ENCODE data around the gene LUZP1.

The LUZP1 gene

DNA sequence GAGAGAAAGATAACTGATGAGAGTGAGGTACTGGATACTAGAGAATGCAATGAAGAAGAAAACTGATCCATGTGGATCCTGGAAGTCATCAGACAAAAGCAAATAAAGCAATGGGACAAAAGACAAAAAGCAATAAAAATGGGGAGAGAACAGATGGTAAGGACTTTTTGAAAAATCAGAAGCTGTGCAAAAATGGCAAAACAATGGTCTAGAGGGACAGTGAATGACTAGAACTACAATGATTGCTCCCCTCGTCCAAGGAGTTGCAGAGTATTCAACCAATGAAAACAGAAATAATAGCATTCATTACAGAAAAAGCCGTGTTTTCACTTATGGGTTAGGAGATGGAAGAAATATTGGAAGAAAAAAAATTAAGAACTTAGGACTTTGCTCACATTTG is 18.5 kb downstream of the LUZP1 start:
- no peak for DNase-seq

DNA sequence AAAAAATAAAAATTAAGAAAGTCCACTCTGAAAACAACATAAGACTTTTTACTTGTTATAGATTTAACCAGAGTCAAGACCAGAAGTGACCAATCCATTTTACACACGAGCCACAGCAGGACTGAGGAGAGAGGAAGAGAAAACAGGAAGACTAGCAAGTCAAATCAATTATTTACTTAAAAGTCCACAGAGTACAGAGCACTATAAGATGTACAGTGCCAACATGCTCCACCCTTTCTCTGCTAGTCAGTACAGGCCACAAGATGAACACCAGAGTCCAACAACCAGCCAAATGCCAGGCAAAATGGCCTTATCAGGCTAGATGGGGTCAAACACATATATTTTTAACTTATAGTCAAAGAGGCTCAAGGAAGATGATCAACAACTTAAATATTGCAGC is 19.5 kb downstream of the LUZP1 start:
- no peak for DNase-seq

DNA sequence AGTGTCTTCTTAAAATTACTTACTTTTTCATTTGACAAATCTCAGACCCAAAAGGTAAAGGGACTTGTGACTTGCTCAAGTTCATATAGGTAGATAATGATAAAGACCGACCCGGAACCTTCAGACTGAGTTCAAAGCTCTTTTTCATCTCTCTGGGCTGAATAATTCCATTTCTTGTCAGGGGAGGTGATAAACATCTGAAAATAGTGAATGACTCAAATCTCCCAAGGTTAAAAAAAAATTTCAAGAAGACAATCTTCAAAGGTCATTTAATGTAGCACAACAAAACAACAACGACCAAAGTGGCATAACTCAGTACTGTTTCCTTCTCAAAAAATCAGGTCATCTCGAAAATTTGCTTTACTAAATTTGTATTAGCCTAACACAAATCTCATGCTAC is 20.6 kb downstream of the LUZP1 start:
- peak; percentile 63 for DNase-seq

DNA sequence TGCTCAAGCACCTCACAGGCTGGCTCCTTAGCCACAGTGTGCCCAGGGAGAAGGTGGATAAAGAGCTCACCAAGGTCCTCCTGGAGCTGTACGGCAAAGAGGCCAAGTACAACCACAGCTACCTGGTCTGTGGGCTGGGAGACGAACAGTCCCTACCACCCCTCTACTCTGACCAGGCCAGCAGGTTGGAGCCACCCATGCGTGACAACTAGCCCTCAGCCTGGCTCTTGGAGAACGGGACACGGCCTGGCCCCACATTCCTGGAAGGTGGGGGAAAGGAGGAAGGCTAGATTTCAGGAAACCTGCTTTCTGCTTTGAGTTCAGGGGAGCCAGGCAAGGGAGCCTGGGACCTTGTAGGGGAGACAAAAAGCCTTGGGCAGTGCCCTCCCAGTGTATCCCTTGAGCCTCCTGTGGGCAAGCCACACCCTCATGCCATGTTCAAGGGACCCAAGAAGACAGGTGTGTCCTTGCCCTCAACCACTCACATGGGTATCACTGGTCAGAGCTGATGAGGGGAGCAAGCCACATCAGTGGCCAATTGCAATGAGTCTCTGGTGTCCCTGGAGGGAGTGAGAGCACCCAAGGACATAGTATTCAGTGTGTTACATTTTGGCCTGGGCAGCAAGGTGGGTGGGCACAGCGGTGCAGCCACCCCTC is 27.6 kb downstream of the LUZP1 start:
- no peak for DNase-seq

DNA sequence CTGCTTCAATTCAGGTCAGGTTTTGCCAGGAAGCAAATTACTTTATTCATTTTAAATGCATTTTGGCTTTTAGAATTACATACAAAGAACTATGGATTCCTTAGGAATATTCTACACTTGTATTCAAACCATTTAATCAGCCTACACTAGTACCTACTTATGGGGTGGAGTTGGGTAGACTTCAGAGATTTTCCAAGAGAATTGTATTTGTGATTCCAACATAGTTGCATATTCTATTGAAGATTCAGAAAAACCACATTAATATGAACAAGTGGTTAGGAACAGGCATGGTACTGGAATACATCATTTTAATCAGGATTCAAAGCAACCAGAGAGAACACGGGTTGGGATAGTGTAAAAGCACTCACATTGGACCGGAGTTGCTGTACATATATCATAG is 33.4 kb downstream of the LUZP1 start:
- no peak for DNase-seq

DNA sequence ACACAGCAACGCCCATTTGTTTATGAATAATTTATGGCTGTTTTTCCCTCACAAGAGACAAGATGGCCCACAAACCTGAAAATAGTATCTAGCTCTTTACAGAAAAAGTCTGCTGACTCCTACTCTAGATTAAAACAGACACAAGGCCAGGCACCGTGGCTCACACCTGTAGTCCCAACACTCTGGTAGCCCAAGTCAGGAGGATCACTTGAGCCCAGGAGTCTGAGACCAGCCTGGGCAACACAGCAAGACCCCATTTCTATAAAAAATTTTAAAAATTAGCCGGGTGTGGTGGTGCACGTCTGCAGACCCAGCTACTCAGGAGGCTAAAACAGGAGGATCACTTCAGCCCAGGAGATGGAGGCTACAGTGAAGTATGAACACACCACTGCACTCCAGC is 34.6 kb downstream of the LUZP1 start:
- DNase-seq: no peak

DNA sequence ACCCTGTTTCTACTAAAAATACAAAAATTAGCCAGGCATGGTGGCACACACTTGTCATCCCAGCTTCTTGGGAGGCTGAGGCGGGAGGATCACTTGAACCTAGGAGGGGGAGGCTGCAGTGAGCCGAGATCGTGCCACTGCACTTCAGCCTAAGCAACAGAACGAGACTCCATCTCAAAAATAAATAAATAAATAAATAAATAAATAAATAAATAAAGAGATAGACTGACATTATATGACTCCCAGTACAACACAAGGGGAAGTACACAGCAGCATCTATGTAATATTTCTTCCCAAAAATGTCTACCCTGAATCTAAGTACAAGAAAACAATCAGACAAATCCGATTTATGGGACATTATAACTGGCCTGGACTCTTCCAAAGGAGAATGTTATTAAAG is 35.1 kb downstream of the LUZP1 start:
- no peak for DNase-seq

DNA sequence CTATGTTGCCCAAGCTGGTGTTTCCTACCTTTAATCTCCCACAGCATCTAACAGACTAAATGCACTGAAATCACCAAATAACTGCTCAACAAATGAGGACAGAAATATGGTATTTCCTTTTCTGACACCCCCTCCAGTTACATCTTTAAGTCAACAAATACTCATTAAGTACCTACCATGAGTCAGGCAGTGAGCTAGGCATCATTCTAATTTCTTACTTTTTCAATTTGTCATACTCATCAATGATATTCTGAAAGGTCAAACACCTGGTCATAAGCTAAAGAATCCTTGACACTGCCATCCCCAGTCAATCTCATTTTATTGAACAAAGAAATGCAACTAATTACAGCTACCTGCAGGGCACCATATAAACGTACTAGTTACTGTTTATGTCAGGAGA is 36.6 kb downstream of the LUZP1 start:
- DNase-seq: no peak

DNA sequence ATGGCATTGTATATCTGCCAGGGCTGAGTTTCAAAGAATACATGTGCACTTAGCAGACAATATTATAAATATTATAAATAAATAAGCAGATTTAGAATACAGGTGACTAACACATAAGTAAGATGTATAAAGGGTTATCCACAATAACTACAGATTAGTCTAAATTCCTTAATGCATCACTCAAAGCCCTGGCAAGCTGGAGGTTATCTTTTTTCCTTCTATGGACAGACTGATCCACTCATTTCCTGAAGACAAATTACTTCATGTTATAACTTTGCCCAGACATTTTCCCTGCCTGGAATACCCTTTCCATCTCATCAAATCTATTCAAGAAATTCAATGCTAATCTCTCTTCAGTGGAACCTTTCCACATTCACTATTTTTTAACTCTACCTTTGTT is 38.8 kb downstream of the LUZP1 start:
- no peak for DNase-seq

DNA sequence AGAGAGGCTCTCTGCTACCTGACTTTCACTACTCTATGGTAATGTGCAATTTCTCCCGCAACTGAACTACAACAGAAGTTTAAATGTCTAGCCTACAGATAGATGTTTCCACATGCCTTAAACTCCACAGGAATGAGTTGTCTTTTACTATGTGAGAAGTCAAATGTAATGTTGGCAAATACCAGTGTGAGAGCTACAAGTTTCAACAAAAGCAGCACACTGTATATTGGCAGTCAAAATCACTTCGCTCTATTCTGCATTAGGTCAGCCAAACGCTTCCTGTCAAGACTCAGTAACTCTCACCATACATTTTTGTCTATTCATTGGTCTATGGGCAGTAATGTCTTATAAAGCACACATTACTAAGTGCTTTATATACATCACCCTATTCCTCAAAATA is 41.9 kb downstream of the LUZP1 start:
- no peak for DNase-seq

DNA sequence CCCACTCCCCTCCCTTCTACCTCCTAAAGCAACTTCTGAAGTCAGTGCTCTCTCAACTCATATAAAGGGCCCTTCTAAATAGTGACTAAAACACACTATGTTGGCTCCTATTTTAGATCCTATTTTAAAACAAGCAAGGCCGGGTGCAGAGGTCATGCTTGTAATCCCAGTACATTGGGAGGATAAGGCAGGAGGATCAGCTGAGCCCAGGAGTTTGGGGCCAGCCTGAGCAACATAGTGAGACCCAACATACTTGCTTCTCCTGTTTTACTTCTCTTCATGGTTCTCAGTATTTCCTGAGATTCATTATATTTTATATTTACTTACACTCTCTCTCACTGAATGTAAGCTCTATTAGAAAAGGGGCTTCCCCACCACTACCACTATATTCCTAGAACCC is 42.5 kb downstream of the LUZP1 start:
- DNase-seq: no peak

DNA sequence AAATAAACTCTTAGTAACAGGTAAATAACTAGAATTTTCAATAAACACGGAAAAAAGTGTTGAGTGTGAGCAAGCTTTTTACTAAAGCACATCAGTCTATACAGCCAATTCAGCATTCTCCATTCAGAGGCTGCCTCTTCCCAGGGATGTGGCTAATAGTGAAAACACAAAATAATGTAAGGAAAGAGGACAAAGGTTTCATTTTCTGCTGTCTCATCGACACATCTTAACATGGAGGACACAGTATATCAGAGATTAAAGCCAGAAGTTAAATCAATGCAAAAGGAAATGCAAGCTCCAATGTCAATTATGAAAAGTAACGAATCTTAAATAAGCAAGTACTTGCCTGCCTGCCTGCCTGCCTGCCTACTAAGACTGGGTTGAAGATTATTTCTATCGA is 43.2 kb downstream of the LUZP1 start:
- no peak for DNase-seq

DNA sequence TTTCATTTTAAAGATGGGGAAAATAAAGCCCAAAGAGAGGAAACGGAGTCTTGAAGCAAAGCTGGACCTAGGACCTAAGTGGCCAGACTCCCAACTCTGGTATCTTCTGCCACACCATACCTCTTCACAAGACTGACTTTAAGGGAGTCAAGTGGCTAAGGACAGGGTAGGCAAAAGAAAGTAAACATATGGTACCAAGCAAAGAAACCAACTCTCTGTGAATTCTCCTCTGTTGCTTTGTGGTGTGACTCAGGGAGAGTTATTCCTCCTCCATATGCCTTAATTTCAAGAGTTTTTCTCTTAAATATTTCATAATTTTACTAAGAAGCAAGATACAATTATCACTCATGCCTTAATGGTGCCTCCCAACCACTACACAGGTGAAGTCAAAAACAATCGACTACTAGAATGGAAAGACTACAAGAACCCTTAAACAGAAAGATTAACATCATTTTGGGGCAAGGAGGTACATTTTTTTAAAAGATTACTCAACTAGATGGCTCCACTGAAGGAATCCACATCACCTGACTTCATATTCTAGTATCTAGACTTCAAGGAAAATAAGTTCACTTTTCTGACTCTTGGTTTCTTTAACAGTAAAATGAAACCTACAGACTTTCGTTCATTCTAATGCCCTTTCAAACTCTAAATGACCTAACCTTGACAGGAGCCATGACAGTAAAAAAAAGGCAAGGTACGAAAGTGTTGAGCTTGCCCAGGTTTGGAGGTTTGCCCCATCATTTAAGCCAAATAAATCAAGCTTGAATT is 44.2 kb downstream of the LUZP1 start:
- DNase-seq: no peak

DNA sequence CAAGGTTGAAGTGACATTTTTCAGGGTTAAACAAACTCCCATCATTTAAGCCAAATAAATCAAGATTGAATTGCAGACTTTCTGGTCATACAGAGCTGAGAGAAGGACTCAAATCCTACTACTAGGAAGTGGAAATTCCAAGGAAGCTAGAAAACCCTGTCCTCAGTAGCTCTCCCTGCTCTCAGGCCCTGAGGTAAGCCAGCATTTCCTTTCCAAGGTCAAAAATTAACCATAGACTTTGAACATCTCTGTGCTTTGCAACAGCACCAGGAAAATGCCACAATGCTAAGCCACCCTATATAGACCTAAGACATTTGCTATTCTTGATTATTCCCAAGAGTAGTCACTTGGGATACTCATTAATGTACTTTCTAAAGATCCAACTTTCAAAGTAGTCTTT is 45.1 kb downstream of the LUZP1 start:
- no peak for DNase-seq

DNA sequence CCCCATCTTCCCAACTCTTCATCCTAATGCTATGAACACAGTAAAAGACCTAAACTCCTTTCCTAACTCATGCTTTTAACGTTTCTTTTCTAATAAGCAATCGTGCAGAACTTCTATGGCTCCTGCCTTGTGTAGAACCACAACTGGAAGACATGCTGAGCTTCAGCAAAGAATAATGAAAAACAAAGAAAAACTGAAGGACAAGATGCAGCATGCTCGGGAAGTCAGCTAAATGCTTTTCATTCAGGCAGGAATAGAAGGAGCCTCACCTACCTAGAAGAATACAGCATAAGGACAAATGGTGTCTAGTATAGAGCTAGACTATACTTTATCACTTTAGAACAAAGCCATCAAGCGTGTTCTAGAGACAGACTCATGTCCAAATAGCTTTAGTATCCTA is 45.9 kb downstream of the LUZP1 start:
- no peak for DNase-seq

DNA sequence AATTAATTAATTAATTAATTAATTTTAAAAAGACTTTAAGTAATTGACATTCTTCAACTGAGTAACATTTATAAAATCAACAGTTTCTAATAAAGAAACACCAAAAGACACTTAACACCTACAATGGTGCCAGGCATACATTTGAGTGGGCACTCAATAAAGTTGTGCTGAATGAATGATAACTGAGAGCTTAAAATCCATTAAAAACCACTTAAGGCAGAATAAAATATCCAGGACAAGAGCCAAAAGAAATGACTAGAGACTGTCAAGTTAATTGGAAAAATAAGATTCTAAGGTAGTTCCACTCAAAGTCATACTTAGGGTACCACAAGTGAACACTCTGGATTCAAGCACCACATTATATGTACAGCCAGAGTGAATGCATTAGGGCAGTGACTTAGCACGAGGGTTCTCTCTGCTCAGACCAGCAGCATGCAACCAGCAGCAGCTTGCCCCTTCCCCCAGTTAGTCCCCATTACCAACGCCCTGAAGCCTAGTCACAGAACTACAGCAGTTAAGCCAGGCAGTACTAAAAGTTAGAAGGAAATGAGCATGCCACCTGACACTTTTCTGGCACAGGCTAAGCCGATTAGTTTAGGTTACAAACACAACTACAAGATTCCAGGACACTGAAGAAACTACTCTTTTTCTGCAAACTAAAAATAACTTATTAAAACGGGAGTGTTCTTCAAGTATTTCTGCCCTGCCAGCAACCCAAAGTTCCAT is 46.5 kb downstream of the LUZP1 start:
- DNase-seq: no peak

DNA sequence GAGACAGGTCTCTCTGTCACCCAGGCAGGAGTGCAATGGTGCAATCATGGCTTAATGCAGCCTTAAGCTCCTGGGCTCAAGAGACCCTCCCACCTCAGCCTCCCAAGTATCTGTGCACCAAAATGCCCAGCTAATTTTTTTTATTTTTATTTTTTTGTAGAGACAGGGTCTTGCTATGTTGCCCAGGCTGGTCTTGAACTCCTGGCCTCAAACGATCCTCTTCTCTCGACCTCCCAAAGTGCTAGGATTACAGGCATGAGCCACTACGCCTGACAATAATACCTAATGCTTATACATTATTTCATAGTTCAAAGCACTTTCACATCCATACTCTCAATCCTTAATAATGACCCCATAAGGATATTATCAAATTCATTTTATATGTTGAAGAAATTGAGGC is 48.3 kb downstream of the LUZP1 start:
- DNase-seq: no peak

DNA sequence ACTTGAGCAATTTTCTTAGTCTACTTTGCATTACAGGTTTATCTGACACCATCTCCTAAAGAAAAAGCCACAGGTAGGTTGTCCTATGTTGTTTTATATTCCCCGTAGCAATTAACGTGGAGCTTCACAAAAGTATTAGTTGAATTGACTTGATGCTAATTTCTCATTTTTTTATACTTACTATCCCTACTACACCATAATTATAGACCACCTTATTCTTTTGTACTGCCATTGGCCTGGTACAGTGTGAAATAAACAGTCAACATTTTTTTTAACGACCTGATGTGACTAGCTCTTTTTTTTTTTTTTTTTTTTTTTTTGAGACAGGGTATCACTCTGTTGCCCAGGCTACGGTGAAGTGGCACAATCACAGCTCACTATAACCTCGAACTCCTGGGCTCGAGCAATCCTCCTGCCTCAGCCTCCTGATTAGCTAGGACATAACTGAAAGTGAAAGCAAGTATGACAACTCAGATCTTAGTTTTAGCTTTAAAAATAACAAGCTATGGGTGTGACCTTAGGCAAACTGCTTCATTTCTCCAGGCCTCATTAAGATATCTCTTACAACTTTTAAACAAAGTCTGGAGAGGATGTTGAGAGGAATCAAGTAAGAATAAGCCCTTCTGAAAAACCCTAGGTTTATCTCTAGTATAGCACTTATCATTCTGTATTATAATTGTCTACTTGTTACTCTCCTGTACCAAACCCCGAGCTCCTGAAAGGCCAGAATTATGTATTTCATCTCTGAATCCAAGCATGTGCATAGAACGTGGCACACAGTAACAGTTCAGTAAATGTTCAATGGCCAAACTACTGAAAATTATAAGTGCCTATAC is 49.5 kb downstream of the LUZP1 start:
- DNase-seq: peak; percentile 84

DNA sequence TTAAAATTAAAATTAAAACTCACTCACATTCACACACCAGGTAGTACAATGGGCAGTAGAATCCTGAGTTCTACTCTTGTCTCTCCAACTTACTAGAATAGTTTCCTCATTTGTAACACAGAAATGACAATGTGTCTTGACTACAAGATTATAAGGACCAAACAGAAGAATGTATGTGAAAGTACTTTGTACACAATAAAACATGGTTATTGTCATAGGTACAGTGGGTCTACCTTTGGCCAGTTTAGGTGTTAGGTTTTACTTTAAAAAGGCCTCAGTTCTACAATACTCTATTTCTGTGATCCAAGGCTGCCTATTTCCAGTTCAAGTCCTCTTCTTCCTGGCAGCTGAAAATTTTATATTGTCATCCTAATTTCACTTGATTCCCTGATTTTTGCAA is 50.2 kb downstream of the LUZP1 start:
- no peak for DNase-seq

DNA sequence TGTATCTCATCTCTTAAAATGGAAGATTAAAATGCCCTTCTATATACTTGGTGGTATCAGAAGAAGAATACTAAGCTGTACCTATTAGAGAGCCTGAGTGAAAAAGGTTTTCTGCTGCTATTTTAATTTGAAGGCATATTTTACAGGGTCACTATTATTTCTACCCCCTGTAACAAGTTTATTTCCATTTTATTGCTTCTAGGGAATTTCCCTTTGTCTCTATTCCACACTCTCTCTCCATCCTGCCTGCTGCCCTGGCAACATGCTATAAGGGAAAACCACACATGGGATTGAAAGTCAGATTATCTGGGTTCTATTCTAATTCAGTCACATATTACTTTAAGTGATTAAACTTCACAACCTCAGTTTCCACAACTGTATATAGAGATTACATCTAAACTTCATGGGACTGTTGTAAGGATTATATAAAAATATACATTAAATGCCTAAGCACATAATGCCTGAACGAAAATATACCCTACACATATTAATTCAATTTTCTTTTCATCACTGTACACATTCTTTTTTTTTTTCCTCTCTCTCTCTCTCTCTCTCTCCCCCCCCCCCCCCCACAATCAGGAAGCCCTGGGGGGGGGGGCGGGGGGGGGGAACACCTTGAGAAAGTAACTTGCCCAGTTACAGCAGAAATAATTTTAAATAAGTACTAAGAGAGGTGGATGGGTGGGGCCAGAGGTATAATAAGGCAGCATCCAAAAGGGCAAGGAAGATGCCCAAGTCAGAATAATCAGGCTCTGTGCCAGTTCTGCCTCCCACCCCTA is 51.5 kb downstream of the LUZP1 start:
- no peak for DNase-seq

DNA sequence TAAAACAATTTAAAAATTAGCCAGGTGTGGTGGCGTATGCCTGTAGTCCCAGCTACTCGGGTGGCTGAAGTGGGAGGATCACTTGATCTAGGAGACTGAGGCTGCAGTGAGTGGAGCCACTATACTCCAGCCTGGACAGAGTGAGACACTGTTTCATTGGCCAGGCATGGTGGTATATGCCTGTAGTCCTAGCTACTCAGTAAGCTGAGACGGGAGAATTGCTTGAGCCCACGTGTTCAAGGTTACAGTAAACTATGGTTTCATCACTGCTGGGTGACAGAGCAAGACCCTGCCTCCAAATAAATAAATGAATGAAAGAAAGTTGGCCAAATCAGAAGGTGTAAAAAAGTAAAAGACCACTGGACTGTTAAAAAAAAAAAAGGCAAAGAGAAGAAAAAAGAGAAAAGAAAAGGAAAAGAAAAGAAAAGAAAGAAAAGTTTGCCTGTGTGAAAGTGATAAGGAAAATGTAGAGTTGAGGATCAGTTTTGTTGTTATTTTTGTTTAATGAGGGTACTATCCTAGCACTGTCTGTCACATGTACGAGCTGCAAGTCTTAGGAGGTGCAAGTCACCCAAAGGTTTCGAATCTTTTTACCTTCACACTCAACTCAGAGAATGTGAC is 52.3 kb downstream of the LUZP1 start:
- no peak for DNase-seq

Data from CD4-positive, alpha-beta T cell treated with Interleukin-4 for 4 hours (primary cell).